Lung (tissue), 12 donors: ENCODE measurements around the gene LHPP. TPM values are rescaled to one million over a fixed set of nuclear protein-coding genes. Genes with fewer than 3 reads are reported as not detected.
A peak's percentile ranks its signal among the peaks of the same experiment; 100 is the strongest.

Source experiments
- ATAC-seq: fragments of 200-7000 bp; cut with Tn5 transposase; one replicate; pipeline ENCODE4 v1.9.1; 2020; ENCODE audit warnings: moderate number of reproducible peaks; ENCODE audit not compliant: insufficient read depth, low FRiP score
- DNase-seq, 3 donors: peaks; one replicate each; pipeline ENCODE4 v3.0.0-alpha.2; 2013 to 2017
- H3K27ac ChIP-seq, 2 donors: one replicate each; pipeline ENCODE4 v1.5.1; 2013; ENCODE audit warnings: mild to moderate bottlenecking in 2 of 2, moderate library complexity in 2 of 2, control low read depth in 1 of 2, inconsistent platforms in 1 of 2, low read depth in 1 of 2, low read length in 1 of 2
- H3K27me3 ChIP-seq, 3 donors: one replicate each; pipeline ENCODE4 v1.5.1; 2013; ENCODE audit warnings: low read length in 2 of 3; ENCODE audit not compliant: control insufficient read depth in 3 of 3, insufficient read depth in 3 of 3
- H3K36me3 ChIP-seq, 4 donors: one replicate each; pipeline ENCODE4 v1.5.1; 2013; ENCODE audit warnings: low read length in 4 of 4, mild to moderate bottlenecking in 1 of 4, moderate library complexity in 1 of 4; ENCODE audit not compliant: control insufficient read depth in 4 of 4, insufficient read depth in 4 of 4
- H3K4me1 ChIP-seq, 5 donors: one replicate each; pipeline ENCODE4 v1.5.1; 2013; ENCODE audit warnings: low read length in 5 of 5, mild to moderate bottlenecking in 2 of 5, moderate library complexity in 1 of 5; ENCODE audit not compliant: control insufficient read depth in 5 of 5, insufficient read depth in 5 of 5
- H3K4me3 ChIP-seq: one replicate; pipeline ENCODE4 v1.5.1; 2013; ENCODE audit warnings: mild to moderate bottlenecking, control low read depth, moderate library complexity
- H3K9ac ChIP-seq, 2 donors: one replicate each; pipeline ENCODE4 v1.5.1; 2013; ENCODE audit warnings: low read length in 2 of 2, control low read depth in 1 of 2; ENCODE audit not compliant: insufficient read depth in 1 of 2
- H3K9me3 ChIP-seq, 4 donors: one replicate each; pipeline ENCODE4 v1.5.1; 2013; ENCODE audit warnings: low read length in 3 of 4, mild to moderate bottlenecking in 1 of 4, moderate library complexity in 1 of 4; ENCODE audit not compliant: control insufficient read depth in 4 of 4, insufficient read depth in 3 of 4
- WGBS, 2 donors: extraction: QIAGEN DNeasy Blood & Tissue Kit; methylation state at CpG; one replicate each; pipeline ENCODE4 v1.1.7; 2013; 5-methylcytosine and 5-hydroxymethylcytosine counted together
- polyA plus RNA-seq, 2 donors: library from polyadenylated mRNA; stranded (reverse); fragments of 200-250 nt; gene quantifications; one replicate each; pipeline ENCODE4 v1.2.1, GENCODE V29; 2013
- total RNA-seq, 2 donors: library from RNA; depleted of rRNA in 1 of 2; stranded (reverse); fragments of >200 nt in 1 of 2; gene quantifications; one replicate each; pipeline ENCODE4 v1.2.1, GENCODE V29; 2014 to 2021
- TF ChIP-seq, protein P1 (sequence below): IDR thresholded peaks from 2 replicates; pipeline ENCODE4 v1.5.1; 2012; ENCODE audit warnings: mild to moderate bottlenecking; ENCODE audit errors: control extremely low read depth, extremely low read depth
- donor health status: control.
- donor health status: control.
- donor health status: Bipolar disorder and iron deficiency.
- donor health status: healthy.
- donor health status: DM: yes; HTN: yes; CAD: no.

The LHPP gene
- total and polyA plus RNA-seq, 4 donors, result 7.1 to 18.6 (median 14.8) TPM

DNA sequence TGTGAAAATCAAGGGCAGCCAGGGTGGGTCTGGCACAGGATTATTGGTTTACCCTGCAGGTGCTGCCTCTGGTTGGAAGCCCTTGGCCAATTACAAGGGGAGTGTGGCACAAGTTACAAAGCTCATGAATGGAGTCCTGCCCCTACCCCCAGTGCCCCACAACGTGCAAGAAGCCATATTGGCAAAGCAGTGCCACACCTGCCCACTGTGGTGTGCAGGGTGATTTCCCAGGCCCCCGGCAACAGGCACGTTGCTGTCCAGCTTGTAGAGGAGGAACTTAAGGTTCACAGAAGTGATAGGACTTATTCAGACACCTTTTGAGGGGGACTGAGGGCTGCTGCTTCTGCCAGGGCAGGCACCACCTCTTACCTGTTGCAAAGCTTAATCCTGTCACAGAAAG is 11.4 kb downstream of the LHPP start:
- Histone ChIP-seq H3K4me3 (no peak overlapping the region), H3K4me1 (no peaks in the 10 kb centered on the region), H3K9ac (no peak overlapping the region), H3K36me3 (no peaks in the 10 kb centered on the region), H3K9me3 (no peaks in the 10 kb centered on the region), H3K27me3 (no peaks in the 10 kb centered on the region), H3K27ac (peak overlapping the region in 1 of 2 donors; percentile 0)
- ATAC-seq (no peak), DNase-seq (no peak)
- WGBS, 2 donors, result 60 to 64% methylated on average over 3 of the region's 3 CpGs
- TF ChIP-seq, protein P1, sequence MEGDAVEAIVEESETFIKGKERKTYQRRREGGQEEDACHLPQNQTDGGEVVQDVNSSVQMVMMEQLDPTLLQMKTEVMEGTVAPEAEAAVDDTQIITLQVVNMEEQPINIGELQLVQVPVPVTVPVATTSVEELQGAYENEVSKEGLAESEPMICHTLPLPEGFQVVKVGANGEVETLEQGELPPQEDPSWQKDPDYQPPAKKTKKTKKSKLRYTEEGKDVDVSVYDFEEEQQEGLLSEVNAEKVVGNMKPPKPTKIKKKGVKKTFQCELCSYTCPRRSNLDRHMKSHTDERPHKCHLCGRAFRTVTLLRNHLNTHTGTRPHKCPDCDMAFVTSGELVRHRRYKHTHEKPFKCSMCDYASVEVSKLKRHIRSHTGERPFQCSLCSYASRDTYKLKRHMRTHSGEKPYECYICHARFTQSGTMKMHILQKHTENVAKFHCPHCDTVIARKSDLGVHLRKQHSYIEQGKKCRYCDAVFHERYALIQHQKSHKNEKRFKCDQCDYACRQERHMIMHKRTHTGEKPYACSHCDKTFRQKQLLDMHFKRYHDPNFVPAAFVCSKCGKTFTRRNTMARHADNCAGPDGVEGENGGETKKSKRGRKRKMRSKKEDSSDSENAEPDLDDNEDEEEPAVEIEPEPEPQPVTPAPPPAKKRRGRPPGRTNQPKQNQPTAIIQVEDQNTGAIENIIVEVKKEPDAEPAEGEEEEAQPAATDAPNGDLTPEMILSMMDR, result no peak

- Histone ChIP-seq H3K36me3 (no peaks in the 10 kb centered on the region), H3K27me3 (no peaks in the 10 kb centered on the region), H3K9ac (no peak overlapping the region), H3K4me1 (no peaks in the 10 kb centered on the region), H3K27ac (no peak overlapping the region), H3K9me3 (no peaks in the 10 kb centered on the region), H3K4me3 (no peak overlapping the region)
- DNase-seq (no peak), ATAC-seq (no peak)
- 68 to 85% methylated on average over 9 of the region's 9 CpGs for WGBS, 2 donors
- TF ChIP-seq, protein P1, result no peak
Measured at GRCh38 chr10:124474514-124475070, 13.0 kb downstream of the LHPP start.

- ATAC-seq (no peak), DNase-seq (no peak)
- Histone ChIP-seq H3K4me1 (no peaks in the 10 kb centered on the region), H3K36me3 (no peaks in the 10 kb centered on the region), H3K27ac (no peak overlapping the region), H3K27me3 (no peaks in the 10 kb centered on the region), H3K4me3 (no peak overlapping the region), H3K9me3 (no peaks in the 10 kb centered on the region), H3K9ac (no peak overlapping the region)
- 95% methylated on average over 23 of the region's 23 CpGs for WGBS, 2 donors
- TF ChIP-seq, protein P1, result no peak
Measured at GRCh38 chr10:124476043-124476725, 14.6 kb downstream of the LHPP start.
